Peyer's patch (tissue), 4 donors: ENCODE results near the gene RAB5B. TPM values are rescaled to one million over a fixed set of nuclear protein-coding genes. Genes with fewer than 3 reads are reported as not detected.
A peak's percentile ranks its signal among the peaks of the same experiment; 100 is the strongest.

ENCODE experiments used
- DNase-seq, 3 donors: peaks; one replicate each; pipeline ENCODE4 v3.0.0-alpha.2; 2017 to 2019
- H3K27ac ChIP-seq, 4 donors: fragments of 200-600 bp; sonication (generic); one replicate each; pipeline ENCODE4 v1.5.1; 2016 to 2019
- H3K27me3 ChIP-seq, 2 donors: fragments of 200-600 bp; sonication (generic); one replicate each; pipeline ENCODE4 v1.5.1; 2019
- H3K36me3 ChIP-seq, 3 donors: fragments of 200-600 bp; sonication (generic); one replicate each; pipeline ENCODE4 v1.5.1; 2016 to 2019
- H3K4me1 ChIP-seq, 4 donors: fragments of 200-600 bp; sonication (generic); one replicate each; pipeline ENCODE4 v1.5.1; 2016 to 2019
- H3K4me3 ChIP-seq, 4 donors: fragments of 200-600 bp; sonication (generic); 1 replicate in 3 of 4; 2 replicates in 1 of 4; pipeline ENCODE4 v1.5.1; 2016 to 2019; ENCODE audit warnings: mild to moderate bottlenecking in 1 of 4
- H3K9me3 ChIP-seq, 4 donors: fragments of 200-600 bp; sonication (generic); one replicate each; pipeline ENCODE4 v1.5.1; 2016 to 2019; ENCODE audit warnings: mild to moderate bottlenecking in 1 of 4
- CTCF ChIP-seq, 6 experiments: fragments of 450-650 bp in 4 of 6; fragments of 200-600 bp in 2 of 6; sonication (generic) in 1 of 6; IDR thresholded peaks; one replicate each; pipeline ENCODE4 v1.5.1; 2017 to 2019; ENCODE audit warnings: antibody characterized with exemption in 6 of 6, mild to moderate bottlenecking in 3 of 6, moderate library complexity in 1 of 6
- POLR2A ChIP-seq, 2 donors: fragments of 450-650 bp; IDR thresholded peaks; one replicate each; pipeline ENCODE4 v1.5.1; 2017; ENCODE audit warnings: antibody characterized with exemption in 2 of 2, mild to moderate bottlenecking in 2 of 2, moderate library complexity in 2 of 2
- total RNA-seq, 4 donors: library from RNA; depleted of rRNA; stranded (reverse); fragments of >200 nt; gene quantifications; one replicate each; pipeline ENCODE4 v1.1.0, GENCODE V29; 2016

Gene RAB5B
- total RNA-seq, 4 donors from 2014 or later = 70.7 to 96.6 (median 84.2) TPM

GRCh38 chr12:56029166-56029519, 55.3 kb downstream of the RAB5B start:
- no peak for TF ChIP-seq CTCF (IDR thresholded peaks at IDR 0.05)
- TF ChIP-seq POLR2A (IDR thresholded peaks at IDR 0.05) = no peak
- no peaks in the 10 kb centered on the region for H3K4me1 ChIP-seq
- no peak overlapping the region for H3K27ac ChIP-seq
- DNase-seq = no peak
- peaks cover 0 to 39% (median 0%) of the 10 kb centered on the region in 3 donors for H3K36me3 ChIP-seq
- no peak overlapping the region for H3K4me3 ChIP-seq
- no peaks in the 10 kb centered on the region for H3K9me3 ChIP-seq
- H3K27me3 ChIP-seq = no peaks in the 10 kb centered on the region

GRCh38 chr12:56029666-56030293, 55.9 kb downstream of the RAB5B start:
- peak in 1 of 3 donors; percentile 68 for DNase-seq
- H3K4me1 ChIP-seq = no peaks in the 10 kb centered on the region
- H3K27ac ChIP-seq = no peak overlapping the region
- TF ChIP-seq CTCF (IDR thresholded peaks at IDR 0.05) (peak in 5 of 6 experiments; percentile 45 to 72 (median 70)), POLR2A (IDR thresholded peaks at IDR 0.05) (no peak)
- H3K4me3 ChIP-seq = no peak overlapping the region
- peaks cover 0 to 44% (median 0%) of the 10 kb centered on the region in 3 donors for H3K36me3 ChIP-seq
- no peaks in the 10 kb centered on the region for H3K27me3 ChIP-seq
- H3K9me3 ChIP-seq = no peaks in the 10 kb centered on the region

- Histone ChIP-seq H3K27ac (no peak overlapping the region), H3K27me3 (no peaks in the 10 kb centered on the region), H3K4me3 (no peak overlapping the region), H3K36me3 (peaks cover 0 to 34% (median 0%) of the 10 kb centered on the region in 3 donors), H3K9me3 (no peaks in the 10 kb centered on the region), H3K4me1 (no peaks in the 10 kb centered on the region)
- TF ChIP-seq CTCF (IDR thresholded peaks at IDR 0.05) = no peak
- no peak for TF ChIP-seq POLR2A (IDR thresholded peaks at IDR 0.05)
- DNase-seq = no peak
Observed at GRCh38 chr12:56031987-56032386, 58.1 kb downstream of the RAB5B start.

GRCh38 chr12:56034586-56035332, 60.9 kb downstream of the RAB5B start:
- Histone ChIP-seq H3K36me3 (peaks cover 0 to 31% (median 0%) of the 10 kb centered on the region in 3 donors), H3K9me3 (no peaks in the 10 kb centered on the region), H3K27ac (no peak overlapping the region), H3K4me3 (no peak overlapping the region), H3K27me3 (no peaks in the 10 kb centered on the region), H3K4me1 (no peaks in the 10 kb centered on the region)
- no peak for DNase-seq
- TF ChIP-seq CTCF (IDR thresholded peaks at IDR 0.05) (no peak), POLR2A (IDR thresholded peaks at IDR 0.05) (no peak)

GRCh38 chr12:56037161-56037560, 63.3 kb downstream of the RAB5B start:
- no peak for TF ChIP-seq POLR2A (IDR thresholded peaks at IDR 0.05)
- TF ChIP-seq CTCF (IDR thresholded peaks at IDR 0.05) = no peak
- peaks cover 0 to 28% (median 0%) of the 10 kb centered on the region in 3 donors for H3K36me3 ChIP-seq

More at GRCh38 chr12:56037161-56037560, 63.3 kb downstream of the RAB5B start:
- H3K27me3 ChIP-seq = no peaks in the 10 kb centered on the region
- peaks cover 0 to 5% (median 0%) of the 10 kb centered on the region in 4 donors for H3K4me1 ChIP-seq
- DNase-seq = no peak
- H3K9me3 ChIP-seq = no peaks in the 10 kb centered on the region
- no peak overlapping the region for H3K27ac ChIP-seq
- H3K4me3 ChIP-seq = no peak overlapping the region
